Activated CD4-positive, CD25-positive, alpha-beta regulatory T cell (primary cell): ENCODE data around the gene AGAP1.

Source experiments
- DNase-seq, 4 experiments: peaks; one replicate each; lab custom pipeline; 2025; lab: John Stamatoyannopoulos, UW

Gene AGAP1

DNA sequence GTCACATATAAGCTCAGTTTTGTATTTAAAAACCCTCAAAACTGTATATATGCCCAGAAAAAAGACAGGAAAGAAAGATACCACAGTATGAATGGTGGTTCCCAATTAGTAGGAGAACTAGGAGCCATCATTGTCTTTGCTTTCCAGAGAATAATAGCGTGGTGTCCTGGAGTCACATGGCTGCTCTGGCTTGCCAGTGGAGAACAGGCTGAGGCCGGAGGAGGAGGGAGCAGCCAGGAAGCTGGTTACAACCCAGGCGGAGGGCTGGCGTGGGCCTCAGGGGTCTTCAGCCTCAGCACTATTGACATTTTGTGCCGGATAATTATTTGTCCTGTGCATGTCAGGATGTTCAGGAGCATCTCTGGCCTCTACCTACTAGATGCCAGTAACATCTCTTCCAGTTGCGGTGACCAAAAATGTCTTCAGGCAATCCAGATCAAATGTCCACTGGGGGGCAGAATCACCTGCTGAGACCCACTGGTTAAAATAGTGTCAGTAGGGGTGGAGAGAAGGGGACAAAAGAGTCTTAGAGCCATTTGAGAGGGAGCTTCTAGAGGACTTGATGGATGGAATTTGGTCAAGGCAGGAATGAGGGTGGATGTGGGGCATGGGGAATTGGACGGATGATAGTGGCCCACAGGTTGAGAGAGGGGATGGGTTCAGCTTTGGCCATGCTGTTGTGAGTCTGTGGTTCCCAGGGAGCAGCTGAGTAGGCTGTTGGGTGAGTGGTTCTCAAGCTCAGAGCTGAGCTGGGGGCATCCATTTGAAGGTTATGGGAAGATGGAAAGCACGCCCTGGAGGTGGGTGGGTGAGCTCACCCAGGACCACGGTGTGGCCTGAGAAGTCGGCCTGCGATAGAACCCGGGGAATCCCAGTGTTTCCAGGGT is 144.9 kb downstream of the AGAP1 start:
- no peak for DNase-seq

DNA sequence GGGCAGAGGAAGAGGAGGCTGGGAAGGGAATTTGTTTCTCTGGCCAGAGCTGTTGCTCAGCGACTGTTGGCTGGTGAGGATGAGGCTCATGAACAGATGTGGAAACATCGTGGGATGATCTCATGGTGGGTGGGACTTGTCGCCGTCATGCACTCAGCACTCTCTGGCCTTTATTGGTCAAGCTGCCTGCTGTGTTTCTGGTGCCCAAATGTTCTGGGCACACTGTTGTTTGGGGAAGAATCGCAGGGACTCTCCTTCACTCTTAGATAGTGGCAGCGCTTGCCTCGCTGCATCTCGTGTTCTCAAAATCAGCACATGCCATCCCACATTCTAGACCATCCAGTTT is 145.6 kb downstream of the AGAP1 start:
- DNase-seq, result no peak

DNA sequence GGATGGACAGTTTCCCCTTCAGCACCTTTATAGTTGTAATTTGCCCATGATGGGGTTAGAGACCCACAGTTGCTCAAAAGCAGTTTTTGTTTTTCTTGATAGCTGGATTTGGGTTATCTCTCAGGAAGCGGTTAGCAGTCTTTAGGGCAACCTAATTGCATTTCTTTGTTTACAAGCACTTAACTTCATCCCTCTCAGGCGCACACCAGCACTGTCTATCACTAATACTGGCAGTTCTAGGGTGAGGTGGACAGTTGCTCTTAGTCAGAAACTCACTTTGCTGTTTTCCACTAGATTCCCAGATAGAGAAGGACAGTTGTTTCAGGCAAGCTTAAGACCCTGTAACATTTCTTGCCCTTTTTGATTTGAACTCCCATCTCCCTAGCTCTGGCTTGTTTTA is 146.0 kb downstream of the AGAP1 start:
- DNase-seq, result no peak

DNA sequence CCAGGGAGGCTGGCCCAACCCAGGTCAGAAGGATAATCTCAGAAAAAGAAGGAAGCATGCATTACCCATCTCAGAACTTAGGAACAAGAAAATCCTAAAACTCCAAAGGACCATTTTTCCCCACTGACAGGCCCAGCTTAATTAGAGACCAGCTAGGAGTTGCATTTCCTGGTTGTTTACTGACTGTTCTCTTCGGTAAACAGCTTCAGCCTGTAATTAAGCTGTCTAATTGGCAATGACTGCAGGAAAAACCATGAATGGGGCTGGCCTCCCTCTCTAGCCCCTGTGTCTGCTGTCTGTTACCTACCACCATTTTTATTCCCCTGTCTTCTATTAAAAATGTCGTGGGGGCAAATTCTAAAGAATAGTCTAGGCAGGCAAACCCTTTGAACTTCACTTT is 146.5 kb downstream of the AGAP1 start:
- DNase-seq, result no peak

DNA sequence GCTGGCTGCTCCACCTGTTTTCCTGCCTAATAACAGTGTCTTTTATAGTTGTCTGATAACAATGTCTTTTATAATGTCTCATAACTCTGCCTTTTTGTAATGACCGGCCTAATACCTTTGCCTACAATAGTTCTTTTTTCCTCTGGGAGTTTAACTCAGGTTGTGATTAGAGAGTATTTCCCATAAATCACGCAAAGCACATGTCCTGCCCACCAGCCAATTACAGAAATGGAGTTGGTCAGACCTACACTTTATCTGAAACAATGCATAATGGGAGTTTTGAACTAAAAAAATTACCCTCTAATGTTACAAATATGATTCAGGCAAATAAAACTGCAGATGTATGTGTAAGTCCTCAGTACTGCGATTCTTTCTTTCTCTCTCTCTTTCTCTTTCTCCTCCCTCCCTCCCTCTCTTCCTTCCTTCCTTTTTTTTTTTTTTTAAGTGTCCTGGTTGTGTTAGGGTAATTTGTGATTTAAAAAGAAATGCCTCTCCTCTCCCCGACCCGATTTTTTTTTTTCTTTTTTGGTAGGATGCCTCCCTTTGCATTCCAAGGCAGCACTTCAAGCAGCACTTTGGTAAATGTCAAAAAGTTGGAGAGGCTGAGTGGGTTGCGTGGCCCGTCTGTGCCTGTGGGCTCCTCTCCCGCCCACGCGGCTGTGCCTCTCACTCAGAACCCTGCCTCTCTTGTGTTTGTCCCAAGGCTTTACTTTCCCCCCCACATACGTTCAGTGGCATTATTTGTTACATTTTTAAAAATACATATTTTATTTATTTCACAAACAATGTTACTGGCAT is 147.3 kb downstream of the AGAP1 start:
- no peak for DNase-seq

DNA sequence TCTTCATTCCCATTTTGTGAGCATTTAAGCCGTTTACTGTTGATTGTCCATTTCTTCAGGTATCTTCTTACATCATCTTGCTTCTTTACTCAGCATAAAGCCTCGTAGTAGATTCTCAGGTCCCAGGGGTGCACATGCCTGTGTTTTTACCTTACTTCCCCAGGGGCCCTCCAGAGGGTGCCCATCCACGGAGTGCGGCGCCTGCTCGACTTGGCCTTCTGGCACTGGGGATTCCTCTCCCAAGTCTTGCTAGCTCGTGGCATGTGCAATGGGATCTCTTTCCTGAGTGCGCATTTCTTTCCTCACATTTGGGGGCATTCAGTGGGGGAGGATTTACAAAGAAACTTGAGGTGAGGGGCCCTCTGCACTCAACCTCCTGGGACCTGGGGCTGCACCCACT is 148.1 kb downstream of the AGAP1 start:
- no peak for DNase-seq

DNA sequence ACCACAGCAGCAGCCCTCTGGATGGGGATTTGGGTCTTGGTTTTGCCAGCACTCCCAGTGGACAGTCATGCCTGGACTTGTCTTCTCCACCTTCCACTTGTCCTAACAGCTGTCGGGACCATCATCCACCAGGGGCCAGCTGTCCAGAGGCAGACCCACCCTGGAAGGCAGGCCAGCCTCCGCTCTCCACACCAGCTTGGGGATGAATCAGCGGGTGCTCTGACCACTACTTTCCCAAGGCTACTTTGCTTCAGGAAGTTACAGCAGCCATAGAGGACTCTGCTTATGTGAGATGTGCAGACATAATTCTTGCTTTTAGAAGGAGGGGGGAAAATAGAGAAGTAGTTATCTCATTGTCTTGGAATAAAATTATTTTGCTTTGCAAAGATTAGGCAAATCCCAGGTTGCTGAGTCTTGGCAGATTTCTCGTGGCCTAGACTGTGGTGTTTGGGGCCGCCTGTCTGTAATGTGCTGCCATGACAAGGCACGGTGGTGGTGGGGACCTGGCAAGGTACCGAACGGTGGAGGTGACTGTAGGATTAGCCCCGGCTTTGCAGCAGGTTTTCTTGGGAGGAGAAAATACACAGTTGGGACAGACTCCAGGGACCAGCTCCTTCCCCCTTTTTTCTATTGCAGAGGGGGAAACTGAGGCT is 148.7 kb downstream of the AGAP1 start:
- DNase-seq, result no peak

DNA sequence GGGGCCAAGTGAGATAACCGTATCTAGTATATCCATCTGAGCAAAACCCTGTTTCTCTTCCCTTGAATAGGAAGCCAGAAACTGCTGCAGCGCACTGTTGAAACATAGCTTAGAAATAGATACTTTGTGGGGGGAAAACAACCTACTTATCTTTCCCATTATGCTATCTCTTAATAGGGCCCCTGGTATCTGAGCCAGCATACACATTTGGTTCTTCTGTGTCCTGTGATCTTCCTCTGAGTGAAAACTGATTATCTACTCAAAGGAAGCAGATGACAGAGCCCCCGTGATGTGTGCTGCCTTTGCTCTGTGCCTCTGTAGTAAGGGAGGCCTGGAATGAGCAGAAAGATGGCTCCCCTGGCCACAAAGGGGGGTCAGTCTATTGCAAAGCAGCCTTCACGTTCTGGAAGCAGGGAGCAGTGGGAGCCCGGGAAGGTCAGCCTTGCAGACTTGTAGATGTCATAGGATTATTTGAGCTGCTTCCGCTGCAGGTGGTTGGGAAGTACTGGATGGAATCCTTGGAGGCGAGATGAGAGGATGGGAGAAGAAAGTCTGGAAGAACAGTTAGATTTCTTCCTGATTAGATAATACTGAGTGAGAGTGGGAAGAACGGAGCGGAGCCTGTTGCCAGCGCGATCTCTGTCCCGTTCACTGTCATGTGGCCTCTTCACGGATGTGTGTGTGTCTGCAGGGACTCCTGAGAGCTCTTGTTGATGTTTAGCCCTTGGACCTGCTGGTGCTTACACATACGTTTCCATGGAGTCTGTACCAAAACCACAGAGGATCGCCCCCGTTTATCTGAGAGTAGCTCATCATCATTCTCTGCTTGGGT is 150.1 kb downstream of the AGAP1 start:
- no peak for DNase-seq

DNA sequence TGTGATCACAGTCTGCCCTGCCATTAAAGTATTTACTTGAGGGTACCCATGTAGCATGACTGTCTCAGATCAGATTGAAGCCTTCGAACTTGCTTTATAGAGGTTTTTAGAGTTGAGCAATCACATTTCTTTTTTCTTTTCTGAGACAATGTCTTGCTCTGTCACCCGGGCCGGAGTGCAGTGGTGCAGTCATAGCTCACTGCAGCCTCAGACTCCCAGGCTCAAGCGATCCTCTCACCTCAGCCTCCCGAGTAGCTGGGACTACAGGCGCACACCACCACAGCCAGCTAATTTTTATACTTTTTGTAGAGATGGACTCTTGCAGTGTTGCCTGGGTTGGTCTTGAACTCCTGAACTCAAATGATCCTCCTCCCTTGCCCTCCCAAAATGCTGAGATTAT is 153.4 kb downstream of the AGAP1 start:
- DNase-seq, result no peak

DNA sequence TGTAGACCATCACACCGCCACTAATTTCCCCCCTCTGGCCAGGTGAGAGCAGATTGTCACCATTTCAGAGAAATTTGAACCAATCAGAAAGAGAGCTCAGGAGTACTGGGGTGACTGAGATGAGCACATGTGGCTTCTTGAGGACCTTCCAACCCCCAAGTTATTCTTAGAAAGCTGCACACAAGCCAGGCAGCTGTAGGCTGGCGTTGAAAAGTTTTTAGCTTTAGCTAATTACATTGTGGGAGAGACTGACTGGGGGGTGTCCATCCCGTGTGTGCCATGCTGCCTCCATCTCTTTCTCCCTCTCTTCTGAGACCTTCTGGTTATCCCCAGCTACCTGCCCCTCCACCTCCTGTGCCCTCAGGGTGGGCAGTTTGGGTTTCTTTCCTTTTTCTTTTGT is 154.0 kb downstream of the AGAP1 start:
- DNase-seq, result no peak

DNA sequence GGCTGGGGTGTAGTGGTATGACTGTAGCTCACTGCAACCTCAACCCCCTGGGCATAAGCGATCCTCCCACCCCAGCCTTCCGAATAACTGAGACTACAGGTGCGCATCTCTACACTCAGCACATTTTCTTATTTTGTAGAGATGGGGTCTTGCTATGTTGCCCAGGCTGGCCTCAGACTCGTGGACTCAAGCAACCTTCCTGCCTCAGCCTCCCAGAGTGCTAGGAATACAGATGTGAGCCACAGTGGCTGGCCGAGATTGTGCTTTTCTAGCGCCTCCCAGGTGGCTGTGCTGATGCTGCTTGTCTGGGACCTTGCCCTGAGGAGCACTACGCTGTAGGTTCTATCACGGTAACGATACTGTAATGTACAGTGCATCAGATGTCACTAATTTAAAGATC is 155.6 kb downstream of the AGAP1 start:
- DNase-seq, result no peak

DNA sequence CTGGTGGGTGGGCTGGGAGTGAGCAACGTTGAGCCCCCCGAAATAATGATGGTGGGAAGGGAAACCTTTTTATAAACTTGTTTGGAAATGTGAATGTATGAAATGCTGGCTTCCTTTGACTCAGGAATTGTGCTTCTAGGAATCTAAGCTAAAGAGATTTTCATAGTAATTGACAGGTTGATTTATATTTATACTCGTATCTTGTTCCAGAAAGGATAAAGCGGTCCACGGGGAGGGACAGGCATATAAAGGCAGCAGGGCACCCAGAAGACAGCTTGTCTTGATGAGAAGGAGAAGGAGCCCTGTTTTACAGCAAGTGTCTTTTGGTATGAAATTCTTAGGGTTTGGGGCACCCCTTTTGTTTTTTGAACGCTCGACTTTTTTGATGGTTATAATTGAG is 157.8 kb downstream of the AGAP1 start:
- no peak for DNase-seq

DNA sequence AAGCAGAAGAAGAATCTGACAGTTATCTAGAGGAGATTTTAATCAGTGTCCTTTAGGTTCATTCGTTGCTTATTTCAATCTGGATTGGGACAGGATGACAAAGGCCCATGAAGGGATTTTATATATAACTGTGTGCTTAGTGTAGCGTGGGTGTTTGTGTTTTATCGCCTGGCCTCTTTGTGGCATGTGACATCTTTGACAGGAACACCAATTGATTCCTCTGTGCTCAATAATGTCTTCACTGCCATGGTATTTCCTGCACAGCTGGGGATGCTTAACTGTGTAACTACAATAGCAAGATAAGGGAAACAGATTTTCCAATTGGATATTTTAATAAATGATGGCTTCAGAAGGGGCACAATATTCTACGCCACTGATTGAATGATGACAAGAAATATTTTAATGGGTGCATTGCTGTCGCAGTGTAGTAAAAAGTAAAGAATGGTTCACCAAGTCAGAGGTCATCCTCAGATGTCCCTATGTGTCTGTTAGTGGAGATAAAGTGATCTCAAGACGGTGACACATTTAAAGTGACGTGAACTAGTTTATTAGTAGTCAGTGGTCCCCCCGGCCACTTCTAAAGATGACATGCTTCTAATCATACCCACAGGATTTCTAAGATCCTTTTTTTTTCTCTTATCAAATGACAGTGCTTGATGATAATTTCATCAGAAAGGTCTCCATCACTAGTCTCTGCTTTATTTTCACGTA is 160.4 kb downstream of the AGAP1 start:
- no peak for DNase-seq

DNA sequence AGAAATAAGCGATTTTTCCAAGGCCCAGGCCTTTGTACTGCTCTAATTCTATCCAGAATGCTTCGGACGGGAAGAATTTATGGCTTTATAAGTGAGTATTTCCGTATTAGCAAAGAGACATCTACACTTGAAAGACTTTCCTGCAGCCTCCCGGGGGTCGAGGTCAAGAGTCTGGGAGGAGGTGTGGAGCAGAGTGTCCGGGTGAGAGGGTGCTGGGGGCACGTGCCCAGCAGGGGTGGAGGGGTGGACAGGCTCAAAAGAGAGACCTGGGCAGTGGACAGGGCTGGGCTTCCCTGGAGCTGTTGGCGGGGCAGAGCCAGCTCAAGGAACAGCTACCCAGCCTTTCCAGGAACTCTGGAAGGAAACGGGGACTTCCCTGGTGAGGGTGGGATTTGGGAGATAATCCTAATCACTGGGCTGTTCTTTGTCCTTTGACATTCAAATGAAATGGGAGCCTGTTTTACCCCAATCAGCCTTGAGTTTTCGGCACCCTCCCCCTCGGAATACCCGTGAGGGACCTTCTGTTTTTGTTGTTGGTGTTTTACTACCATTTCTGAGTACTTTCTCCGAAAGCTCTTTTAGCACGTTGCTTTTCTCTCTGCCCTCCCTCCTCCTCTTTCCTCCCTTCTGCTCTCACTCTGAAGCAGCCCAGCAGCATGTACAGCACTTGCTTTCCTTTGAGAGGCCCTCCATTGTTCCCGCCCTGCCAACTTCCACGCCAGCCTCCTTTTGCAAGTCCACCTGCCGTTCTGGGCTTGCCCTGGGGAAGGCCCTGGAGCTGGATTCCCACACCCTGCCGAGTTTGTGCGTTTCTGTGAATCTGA is 164.7 kb downstream of the AGAP1 start:
- no peak for DNase-seq

DNA sequence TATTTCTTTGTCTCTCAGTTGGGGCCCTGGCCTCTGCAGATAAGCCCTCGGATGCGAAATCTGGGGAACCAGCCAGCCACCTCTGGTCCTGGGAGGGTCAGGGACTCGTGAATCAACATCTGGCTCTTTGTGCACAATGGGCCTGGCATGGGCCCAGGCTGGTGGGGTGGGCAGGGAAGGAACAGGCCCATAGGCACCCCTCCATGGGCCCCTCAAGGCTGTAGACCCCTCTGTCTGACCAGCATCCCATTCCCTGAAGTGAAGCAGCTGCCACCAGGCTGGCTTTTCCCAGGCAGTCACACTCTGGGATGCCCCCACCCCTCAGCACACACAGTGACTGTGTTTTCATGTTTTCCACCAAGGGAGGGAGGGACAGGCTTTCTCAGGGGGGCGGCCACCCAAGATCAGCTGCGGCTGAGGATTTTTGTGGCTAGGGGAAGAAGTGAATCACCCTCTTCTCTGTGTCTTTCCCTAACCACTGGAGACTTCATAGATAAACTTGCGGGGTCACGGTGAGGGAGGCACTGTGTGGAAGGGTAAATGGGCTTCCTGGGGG is 166.0 kb downstream of the AGAP1 start:
- DNase-seq, result no peak

DNA sequence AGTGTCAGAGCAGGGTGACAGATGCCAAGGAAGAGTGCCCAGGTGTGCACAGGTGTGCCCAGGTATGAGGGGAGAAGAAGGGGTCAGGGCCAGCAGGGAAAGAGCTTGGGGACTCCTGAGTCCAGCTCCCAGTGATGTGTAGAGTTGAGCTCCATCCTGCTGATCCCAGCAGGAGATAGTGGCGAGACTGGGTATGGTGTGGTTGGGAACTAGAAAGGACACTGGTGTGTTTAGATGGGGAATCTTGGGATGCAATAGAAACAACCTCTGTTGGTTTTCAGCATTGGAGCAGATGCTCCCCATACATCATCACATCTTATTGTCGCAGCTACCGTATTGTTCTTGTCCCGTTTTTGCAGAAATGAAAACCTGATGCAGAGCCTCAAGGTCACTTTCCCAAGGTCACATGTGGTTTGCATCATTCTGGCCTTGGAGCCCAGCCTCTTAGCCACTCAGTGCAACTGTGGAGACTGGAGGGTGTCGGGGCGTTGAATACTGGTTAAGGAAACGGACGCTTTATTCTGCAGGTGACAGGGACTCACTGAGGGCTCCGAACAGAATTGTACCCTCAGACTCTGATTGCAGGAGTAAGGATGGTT is 166.7 kb downstream of the AGAP1 start:
- DNase-seq, result no peak

DNA sequence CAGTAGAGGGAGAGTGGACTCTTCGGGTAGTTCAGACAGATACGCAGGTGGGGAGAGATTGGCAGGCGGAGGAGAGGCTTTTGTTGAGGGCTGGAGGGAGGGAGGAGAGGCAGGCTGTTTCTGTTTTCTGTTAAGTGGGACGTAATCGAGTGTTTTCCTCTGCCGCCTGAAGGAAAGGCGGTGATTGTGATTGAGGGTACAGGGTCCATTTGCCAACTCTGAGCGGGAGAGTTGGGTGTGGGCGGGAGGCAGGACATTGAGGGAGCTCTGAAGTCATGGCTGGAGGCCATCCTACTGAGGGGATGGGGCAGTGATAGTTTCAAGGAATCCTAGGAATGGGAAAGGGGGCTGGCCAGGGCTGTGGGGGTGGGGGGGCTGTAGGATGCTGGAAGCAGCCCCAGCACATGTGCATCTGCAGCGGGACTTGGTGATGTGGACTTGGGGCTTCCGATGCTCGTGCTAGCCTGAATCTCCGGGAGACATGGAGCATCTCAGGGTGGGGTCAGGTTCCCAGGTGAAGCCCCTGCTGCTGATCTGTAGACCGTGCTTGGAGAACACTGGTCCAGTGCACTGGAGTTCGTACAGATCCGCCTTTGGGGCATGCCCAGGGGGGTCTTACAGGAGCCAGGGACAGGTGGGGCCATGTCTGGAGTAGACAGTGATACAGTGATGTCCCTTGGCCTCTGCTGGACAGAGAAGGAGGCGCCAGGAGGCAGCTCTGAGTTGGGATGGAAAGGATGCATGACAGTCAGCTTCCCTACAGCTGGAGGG is 167.5 kb downstream of the AGAP1 start:
- no peak for DNase-seq

DNA sequence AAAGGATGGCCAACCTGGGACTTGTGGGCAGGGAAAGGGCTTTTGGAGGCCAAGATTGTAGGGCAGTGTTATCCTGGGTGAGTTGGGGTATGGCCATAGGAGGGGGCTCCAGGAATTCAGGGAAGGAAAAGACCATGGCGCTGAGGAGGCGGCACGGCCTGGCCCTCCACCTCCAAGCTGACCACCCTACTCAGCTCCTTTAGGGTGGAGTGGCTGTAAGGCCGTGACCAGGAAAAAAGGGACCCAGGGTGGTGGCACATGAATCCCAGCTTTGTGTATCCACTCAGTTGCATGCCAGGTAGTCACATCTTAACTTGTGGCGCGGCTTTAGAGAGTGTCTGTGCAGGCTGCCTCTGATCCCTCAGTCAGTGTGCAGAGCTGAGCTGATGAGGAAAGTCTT is 168.1 kb downstream of the AGAP1 start:
- DNase-seq, result no peak

DNA sequence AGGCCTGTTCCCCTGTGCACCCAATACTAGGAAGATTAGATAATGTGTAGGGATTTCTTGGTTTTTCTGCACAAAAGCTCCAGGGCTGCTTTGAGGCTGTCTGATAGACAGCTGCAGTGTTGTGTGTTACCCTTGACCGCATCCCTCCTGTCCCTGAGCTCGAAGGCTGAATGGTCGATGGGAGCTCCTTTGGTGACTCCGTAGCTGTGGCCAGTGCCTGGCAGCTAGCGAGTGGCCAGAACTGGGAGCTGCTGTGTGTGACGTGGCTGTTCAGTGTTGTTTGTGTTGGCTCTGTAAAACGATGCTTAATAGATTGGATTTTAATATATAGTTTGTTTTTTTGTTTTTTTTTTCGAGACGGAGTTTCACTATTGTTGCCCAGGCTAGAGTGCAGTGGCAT is 170.0 kb downstream of the AGAP1 start:
- DNase-seq, result no peak
